ENCODE data around the gene KNDC1.

DNA sequence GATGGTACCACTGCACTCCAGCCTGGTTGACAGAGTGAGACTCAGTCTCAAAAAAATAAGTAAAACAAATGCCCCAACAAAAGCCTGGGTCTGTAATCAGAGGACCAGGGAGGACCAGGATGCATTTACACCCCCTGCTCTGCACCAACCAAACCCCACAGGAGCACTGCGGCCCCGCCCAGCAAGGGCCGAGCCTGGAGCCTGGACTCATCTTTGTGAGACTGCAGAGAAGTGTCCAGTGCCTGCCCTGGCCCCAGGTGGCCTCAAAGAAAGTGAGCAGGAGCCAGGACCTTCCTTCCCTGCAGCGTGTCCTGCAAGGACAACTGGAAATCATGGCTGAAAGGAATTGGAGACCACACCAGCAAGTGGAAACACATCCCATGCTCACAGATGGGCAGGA is 31.6 kb downstream of the KNDC1 start:
- TF ChIP-seq, protein P1, sequence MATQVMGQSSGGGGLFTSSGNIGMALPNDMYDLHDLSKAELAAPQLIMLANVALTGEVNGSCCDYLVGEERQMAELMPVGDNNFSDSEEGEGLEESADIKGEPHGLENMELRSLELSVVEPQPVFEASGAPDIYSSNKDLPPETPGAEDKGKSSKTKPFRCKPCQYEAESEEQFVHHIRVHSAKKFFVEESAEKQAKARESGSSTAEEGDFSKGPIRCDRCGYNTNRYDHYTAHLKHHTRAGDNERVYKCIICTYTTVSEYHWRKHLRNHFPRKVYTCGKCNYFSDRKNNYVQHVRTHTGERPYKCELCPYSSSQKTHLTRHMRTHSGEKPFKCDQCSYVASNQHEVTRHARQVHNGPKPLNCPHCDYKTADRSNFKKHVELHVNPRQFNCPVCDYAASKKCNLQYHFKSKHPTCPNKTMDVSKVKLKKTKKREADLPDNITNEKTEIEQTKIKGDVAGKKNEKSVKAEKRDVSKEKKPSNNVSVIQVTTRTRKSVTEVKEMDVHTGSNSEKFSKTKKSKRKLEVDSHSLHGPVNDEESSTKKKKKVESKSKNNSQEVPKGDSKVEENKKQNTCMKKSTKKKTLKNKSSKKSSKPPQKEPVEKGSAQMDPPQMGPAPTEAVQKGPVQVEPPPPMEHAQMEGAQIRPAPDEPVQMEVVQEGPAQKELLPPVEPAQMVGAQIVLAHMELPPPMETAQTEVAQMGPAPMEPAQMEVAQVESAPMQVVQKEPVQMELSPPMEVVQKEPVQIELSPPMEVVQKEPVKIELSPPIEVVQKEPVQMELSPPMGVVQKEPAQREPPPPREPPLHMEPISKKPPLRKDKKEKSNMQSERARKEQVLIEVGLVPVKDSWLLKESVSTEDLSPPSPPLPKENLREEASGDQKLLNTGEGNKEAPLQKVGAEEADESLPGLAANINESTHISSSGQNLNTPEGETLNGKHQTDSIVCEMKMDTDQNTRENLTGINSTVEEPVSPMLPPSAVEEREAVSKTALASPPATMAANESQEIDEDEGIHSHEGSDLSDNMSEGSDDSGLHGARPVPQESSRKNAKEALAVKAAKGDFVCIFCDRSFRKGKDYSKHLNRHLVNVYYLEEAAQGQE (tag by site-specific recombination; IDR thresholded peaks at IDR 0.05) = no peak
- TF ChIP-seq, protein P2, sequence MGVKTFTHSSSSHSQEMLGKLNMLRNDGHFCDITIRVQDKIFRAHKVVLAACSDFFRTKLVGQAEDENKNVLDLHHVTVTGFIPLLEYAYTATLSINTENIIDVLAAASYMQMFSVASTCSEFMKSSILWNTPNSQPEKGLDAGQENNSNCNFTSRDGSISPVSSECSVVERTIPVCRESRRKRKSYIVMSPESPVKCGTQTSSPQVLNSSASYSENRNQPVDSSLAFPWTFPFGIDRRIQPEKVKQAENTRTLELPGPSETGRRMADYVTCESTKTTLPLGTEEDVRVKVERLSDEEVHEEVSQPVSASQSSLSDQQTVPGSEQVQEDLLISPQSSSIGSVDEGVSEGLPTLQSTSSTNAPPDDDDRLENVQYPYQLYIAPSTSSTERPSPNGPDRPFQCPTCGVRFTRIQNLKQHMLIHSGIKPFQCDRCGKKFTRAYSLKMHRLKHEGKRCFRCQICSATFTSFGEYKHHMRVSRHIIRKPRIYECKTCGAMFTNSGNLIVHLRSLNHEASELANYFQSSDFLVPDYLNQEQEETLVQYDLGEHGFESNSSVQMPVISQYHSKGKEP (tag by site-specific recombination; IDR thresholded peaks at IDR 0.05) = no peak
- TF ChIP-seq, protein P3, sequence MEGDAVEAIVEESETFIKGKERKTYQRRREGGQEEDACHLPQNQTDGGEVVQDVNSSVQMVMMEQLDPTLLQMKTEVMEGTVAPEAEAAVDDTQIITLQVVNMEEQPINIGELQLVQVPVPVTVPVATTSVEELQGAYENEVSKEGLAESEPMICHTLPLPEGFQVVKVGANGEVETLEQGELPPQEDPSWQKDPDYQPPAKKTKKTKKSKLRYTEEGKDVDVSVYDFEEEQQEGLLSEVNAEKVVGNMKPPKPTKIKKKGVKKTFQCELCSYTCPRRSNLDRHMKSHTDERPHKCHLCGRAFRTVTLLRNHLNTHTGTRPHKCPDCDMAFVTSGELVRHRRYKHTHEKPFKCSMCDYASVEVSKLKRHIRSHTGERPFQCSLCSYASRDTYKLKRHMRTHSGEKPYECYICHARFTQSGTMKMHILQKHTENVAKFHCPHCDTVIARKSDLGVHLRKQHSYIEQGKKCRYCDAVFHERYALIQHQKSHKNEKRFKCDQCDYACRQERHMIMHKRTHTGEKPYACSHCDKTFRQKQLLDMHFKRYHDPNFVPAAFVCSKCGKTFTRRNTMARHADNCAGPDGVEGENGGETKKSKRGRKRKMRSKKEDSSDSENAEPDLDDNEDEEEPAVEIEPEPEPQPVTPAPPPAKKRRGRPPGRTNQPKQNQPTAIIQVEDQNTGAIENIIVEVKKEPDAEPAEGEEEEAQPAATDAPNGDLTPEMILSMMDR (tag by site-specific recombination; IDR thresholded peaks at IDR 0.05) = no peak
- TF ChIP-seq BCL11A (tag by site-specific recombination; IDR thresholded peaks at IDR 0.05; ENCODE audit: low read depth) = no peak
- TF ChIP-seq ZNF560 (tag by site-specific recombination; IDR thresholded peaks at IDR 0.05; ENCODE audit: borderline replicate concordance) = no peak
- TF ChIP-seq ZNF292 (tag by site-specific recombination; IDR thresholded peaks at IDR 0.05; ENCODE audit: borderline replicate concordance, low read depth) = no peak
- TF ChIP-seq, protein P4, sequence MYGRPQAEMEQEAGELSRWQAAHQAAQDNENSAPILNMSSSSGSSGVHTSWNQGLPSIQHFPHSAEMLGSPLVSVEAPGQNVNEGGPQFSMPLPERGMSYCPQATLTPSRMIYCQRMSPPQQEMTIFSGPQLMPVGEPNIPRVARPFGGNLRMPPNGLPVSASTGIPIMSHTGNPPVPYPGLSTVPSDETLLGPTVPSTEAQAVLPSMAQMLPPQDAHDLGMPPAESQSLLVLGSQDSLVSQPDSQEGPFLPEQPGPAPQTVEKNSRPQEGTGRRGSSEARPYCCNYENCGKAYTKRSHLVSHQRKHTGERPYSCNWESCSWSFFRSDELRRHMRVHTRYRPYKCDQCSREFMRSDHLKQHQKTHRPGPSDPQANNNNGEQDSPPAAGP (tag by site-specific recombination; IDR thresholded peaks at IDR 0.05) = no peak
- TF ChIP-seq ZNF335 (tag by site-specific recombination; conservative IDR thresholded peaks at IDR 0.05) = no peak
